Kidney (tissue), 14 donors: ENCODE measurements around the gene NRXN2. TPM values are rescaled to one million over a fixed set of nuclear protein-coding genes. Genes with fewer than 3 reads are reported as not detected.

Experiments
- DNase-seq, 5 donors: peaks; one replicate each; pipeline ENCODE4 v3.0.0-alpha.2; 2013 to 2020
- FAIRE-seq: peaks from 2 replicates; lab custom pipeline; 2012; peaks lifted over from hg19 to GRCh38; lab: Jason Lieb, UNC
- H3K27ac ChIP-seq, 2 donors: one replicate each; pipeline ENCODE4 v1.7.0; 2013; ENCODE audit warnings: low read depth in 2 of 2, low read length in 2 of 2, inconsistent platforms in 1 of 2
- H3K27me3 ChIP-seq: one replicate; pipeline ENCODE4 v1.7.1; 2013; ENCODE audit warnings: low read length, inconsistent platforms; ENCODE audit not compliant: control insufficient read depth, insufficient read depth
- H3K36me3 ChIP-seq, 3 donors: one replicate each; pipeline versions ENCODE4 v1.7.0 to v1.7.1; 2013; ENCODE audit warnings: low read length in 3 of 3, control low read depth in 1 of 3, inconsistent platforms in 1 of 3; ENCODE audit not compliant: insufficient read depth in 3 of 3, control insufficient read depth in 2 of 3
- H3K4me1 ChIP-seq, 3 donors: one replicate each; pipeline versions ENCODE4 v1.7.0 to v1.7.1; 2013; ENCODE audit warnings: low read length in 3 of 3, inconsistent platforms in 1 of 3, low read depth in 1 of 3; ENCODE audit not compliant: control insufficient read depth in 2 of 3, insufficient read depth in 2 of 3
- H3K4me3 ChIP-seq, 3 donors: one replicate each; pipeline versions ENCODE4 v1.7.0 to v1.8.1; 2013; ENCODE audit warnings: low read length in 3 of 3, control low read depth in 1 of 3, inconsistent platforms in 1 of 3
- H3K9ac ChIP-seq, 3 donors: one replicate each; pipeline versions ENCODE4 v1.7.0 to v1.7.1; 2013; ENCODE audit warnings: low read length in 3 of 3, control low read depth in 1 of 3, inconsistent platforms in 1 of 3
- H3K9me3 ChIP-seq, 3 donors: one replicate each; pipeline versions ENCODE4 v1.7.0 to v1.7.1; 2013; ENCODE audit warnings: low read length in 3 of 3, control low read depth in 1 of 3, inconsistent platforms in 1 of 3; ENCODE audit not compliant: control insufficient read depth in 2 of 3, insufficient read depth in 1 of 3
- intact Hi-C: fragments of 100-400 bp; cut with DNase I; formaldehyde crosslinking; loops from one replicate; pipeline ENCODE4 v1.11.1; 2022
- polyA plus RNA-seq: library from polyadenylated mRNA; stranded (reverse); fragments of 350-450 nt; fragmentation: Illumina TruSeq; extraction: RNeasy Lipid Tissue Mini Kit (QIAGEN cat#74804); gene quantifications from one replicate; pipeline ENCODE4 v1.2.3, GENCODE V29; 2014; ENCODE audit warnings: low read depth, low replicate concordance; ENCODE audit not compliant: insufficient read depth
- total RNA-seq: library from RNA; stranded (reverse); fragmentation: NEBNext Ultra II Directional; extraction: Animal tissue kit (Norgen Biotek cat#: 25700); gene quantifications from one replicate; pipeline ENCODE4 v1.2.1, GENCODE V29; 2021
- TF ChIP-seq, protein P1 (sequence below): IDR thresholded peaks from 3 replicates; pipeline ENCODE4 v1.5.1; 2012; ENCODE audit warnings: mild to moderate bottlenecking, moderate library complexity, borderline replicate concordance; ENCODE audit not compliant: insufficient read depth; ENCODE audit errors: extremely low read depth
- donor health status: control.
- donor health status: control.
- donor health status: control.
- donor health status: control.
- donor health status: control.
- donor health status: DM: yes; HTN: yes; CAD: no.
- donor health status: Normal renal cell carcinoma (clear cell type).

NRXN2 gene
- total and polyA plus RNA-seq, 2 donors from 2014 or later: 13.3 to 22.0 TPM

DNA sequence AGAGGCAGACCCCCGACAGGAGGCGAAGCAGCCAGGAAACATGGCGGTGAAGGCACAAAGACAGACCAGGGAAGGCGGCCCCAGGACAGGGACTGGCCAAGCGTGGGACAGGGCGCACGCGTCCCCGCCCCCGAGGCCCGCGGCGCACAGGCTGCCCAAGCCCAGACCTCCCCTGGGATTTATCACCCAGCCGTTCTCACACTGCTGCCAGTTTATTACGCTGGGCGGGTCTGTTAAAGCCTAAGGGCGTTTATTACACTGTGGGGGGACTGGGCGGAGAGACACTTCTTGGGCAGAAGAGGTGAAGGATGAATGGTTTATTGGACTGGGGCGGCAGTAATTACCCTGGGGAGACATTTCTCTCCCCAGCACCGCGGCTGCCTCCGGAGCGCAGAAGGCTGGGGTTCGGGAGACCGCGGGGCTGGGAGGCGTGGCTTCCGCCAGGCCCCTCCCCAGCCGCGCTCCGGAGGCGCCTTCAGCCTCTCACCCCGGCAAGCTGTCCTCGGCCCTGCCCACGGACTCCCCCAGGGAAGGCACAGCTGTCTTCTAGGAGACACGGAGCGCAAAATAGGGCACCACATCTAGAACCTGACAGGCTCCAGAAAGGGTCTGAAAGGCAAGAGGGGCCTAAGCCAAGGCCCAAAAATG lies 84.9 kb downstream of the NRXN2 start:
- no peak overlapping the region for H3K27ac ChIP-seq
- H3K36me3 ChIP-seq: no peaks in the 10 kb centered on the region
- DNase-seq (peak in 4 of 5 donors; percentile 81 to 90 (median 88)), FAIRE-seq (no peak)
- H3K27me3 ChIP-seq: peaks cover 5% of the 10 kb centered on the region
- TF ChIP-seq, protein P1, sequence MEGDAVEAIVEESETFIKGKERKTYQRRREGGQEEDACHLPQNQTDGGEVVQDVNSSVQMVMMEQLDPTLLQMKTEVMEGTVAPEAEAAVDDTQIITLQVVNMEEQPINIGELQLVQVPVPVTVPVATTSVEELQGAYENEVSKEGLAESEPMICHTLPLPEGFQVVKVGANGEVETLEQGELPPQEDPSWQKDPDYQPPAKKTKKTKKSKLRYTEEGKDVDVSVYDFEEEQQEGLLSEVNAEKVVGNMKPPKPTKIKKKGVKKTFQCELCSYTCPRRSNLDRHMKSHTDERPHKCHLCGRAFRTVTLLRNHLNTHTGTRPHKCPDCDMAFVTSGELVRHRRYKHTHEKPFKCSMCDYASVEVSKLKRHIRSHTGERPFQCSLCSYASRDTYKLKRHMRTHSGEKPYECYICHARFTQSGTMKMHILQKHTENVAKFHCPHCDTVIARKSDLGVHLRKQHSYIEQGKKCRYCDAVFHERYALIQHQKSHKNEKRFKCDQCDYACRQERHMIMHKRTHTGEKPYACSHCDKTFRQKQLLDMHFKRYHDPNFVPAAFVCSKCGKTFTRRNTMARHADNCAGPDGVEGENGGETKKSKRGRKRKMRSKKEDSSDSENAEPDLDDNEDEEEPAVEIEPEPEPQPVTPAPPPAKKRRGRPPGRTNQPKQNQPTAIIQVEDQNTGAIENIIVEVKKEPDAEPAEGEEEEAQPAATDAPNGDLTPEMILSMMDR: no peak
- peak overlapping the region in 1 of 3 donors; percentile 32 for H3K4me3 ChIP-seq
- H3K9ac ChIP-seq: no peak overlapping the region
- H3K4me1 ChIP-seq: peaks cover 0 to 9% (median 0%) of the 10 kb centered on the region in 3 donors
- no peaks in the 10 kb centered on the region for H3K9me3 ChIP-seq
- intact Hi-C loops: no loop called here

DNA sequence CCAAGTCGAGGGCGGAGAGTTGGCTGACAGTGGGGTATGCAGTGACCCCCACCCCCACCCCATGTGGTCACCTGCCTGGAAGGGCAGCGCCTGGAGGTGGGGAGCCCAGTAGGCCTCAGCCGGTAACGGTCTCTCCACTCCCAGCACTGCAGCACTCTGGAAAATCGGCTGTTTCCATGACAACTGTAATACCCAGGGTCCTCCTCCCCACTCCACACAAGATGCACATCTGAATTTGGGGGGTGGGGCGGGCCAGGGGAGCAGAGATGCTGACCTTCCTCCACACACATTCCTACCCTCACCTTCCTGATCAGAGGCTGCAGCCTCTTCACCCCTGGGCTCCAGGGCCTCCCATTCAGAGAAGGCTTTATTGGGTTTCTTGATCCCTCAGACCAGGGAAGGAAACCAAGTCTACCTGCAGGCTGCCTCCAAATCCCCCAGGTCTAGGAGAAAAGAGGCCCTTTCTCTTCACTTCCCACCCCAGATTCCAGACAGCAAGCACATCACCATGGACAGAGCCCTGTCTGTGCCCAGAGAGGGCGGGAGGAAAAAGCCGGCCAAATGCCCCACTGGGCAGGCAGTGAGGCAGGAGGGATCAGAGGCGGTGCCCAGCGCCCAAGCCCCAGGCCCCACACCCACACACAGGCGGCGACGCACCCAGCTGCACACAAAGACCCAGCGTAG lies 85.5 kb downstream of the NRXN2 start:
- Histone ChIP-seq H3K36me3 (no peaks in the 10 kb centered on the region), H3K9ac (no peak overlapping the region), H3K4me3 (no peak overlapping the region), H3K27me3 (peaks cover 5% of the 10 kb centered on the region), H3K4me1 (peaks cover 0 to 9% (median 0%) of the 10 kb centered on the region in 3 donors), H3K9me3 (no peaks in the 10 kb centered on the region), H3K27ac (no peak overlapping the region)
- no peak for FAIRE-seq
- TF ChIP-seq, protein P1: no peak
- DNase-seq: peak in 2 of 5 donors; percentile 39 to 68
- intact Hi-C loops: no loop called here

- Histone ChIP-seq H3K9me3 (no peaks in the 10 kb centered on the region), H3K36me3 (no peaks in the 10 kb centered on the region), H3K27ac (no peak overlapping the region), H3K4me1 (peaks cover 0 to 6% (median 0%) of the 10 kb centered on the region in 3 donors), H3K27me3 (no peaks in the 10 kb centered on the region), H3K4me3 (no peak overlapping the region), H3K9ac (no peak overlapping the region)
- FAIRE-seq: no peak
- intact Hi-C loops: no loop called here
- no peak for DNase-seq
- TF ChIP-seq, protein P1: no peak
Observed at GRCh38 chr11:64633555-64634159, 89.3 kb downstream of the NRXN2 start.
